ENCODE results near the gene RGS13. TPM values are rescaled to one million over a fixed set of nuclear protein-coding genes. Genes with fewer than 3 reads are reported as not detected.

RGS13 gene
- total and polyA plus RNA-seq, 4 donors = 0.64 to 2.9 (median 1.1) TPM

DNA sequence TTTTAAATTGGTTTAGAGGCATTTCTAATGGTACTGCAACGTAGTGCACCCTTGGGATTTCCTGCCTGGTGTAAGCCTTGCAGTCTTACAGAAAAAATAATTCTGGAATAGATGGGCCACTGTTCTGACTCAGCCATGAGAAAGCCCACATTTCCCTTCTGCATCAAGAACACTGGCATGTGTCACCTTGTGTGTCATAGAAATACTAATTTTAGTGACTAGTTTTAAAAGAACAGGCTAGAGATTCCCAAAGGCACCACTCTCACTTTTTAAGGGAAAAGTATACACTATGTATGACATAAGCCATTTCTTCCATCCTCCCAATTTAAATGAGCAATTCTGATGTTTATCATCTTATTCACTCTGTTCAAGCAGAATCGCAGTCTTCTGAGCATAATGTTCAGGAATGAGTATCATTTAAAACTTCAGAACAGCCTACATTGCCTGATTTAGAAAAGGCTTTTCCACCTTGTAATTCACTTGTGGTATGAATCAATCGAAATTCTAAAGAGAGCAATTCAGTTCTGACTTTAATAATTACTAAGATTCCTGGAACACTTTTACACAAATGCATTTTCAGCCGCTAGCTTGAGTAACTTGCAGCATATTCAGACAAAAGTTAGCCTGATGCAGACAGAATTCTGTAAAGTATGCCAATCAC, 18.8 kb downstream of the RGS13 start:
- no peak for ATAC-seq (ENCODE audit: low FRiP score)
- intact Hi-C loops (cut with DNase I) = no loop called here

DNA sequence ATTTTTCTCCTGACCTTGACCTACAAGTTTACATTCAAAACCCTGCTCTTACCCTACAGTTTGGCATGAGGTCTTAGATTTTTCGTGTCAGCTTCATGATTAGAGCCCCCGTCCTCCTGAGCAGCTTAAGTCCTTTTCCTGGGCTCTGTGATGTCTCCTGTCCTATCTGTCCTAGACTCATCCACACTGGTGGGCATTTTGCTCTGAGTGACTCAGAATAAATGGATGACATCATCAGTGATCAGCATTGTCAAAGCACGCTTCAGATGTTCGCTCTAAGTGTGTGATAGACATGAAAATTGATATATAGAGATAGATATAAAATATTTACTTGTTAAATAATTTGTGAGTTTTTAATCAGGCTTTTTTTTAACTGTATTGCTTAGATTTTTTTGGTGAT, 21.8 kb downstream of the RGS13 start:
- Histone ChIP-seq H3K36me3 (ENCODE audit: control insufficient read depth in 1 of 2, insufficient read depth in 2 of 2, low read length in 1 of 2) (no peaks in the 10 kb centered on the region), H3K4me3 (ENCODE audit: low read length in 2 of 2) (no peak overlapping the region), H3K4me1 (ENCODE audit: control insufficient read depth in 1 of 2, insufficient read depth in 2 of 2, low read length in 2 of 2) (no peaks in the 10 kb centered on the region), H3K27ac (ENCODE audit: low read depth in 1 of 2, low read length in 2 of 2) (no peak overlapping the region), H3K27me3 (ENCODE audit: control insufficient read depth in 1 of 2, insufficient read depth in 2 of 2, low read length in 1 of 2) (no peaks in the 10 kb centered on the region), H3K9me3 (ENCODE audit: control insufficient read depth, low read length) (no peaks in the 10 kb centered on the region)
- no peak for ATAC-seq (ENCODE audit: low FRiP score)
- 76 to 77% methylated on average over 4 of the region's 4 CpGs for WGBS, 2 donors
- no peak for DNase-seq
- intact Hi-C loops (cut with DNase I) = no loop called here

More for the DNA sequence above, 18.8 kb downstream of the RGS13 start:
- WGBS, 2 donors = 48 to 52% methylated on average over 4 of the region's 4 CpGs
- Histone ChIP-seq H3K9me3 (ENCODE audit: control insufficient read depth, low read length) (no peaks in the 10 kb centered on the region), H3K27me3 (ENCODE audit: control insufficient read depth in 1 of 2, insufficient read depth in 2 of 2, low read length in 1 of 2) (no peaks in the 10 kb centered on the region), H3K36me3 (ENCODE audit: control insufficient read depth in 1 of 2, insufficient read depth in 2 of 2, low read length in 1 of 2) (peaks cover 0 to 2% of the 10 kb centered on the region in 2 donors), H3K27ac (ENCODE audit: low read depth in 1 of 2, low read length in 2 of 2) (no peak overlapping the region), H3K4me3 (ENCODE audit: low read length in 2 of 2) (no peak overlapping the region), H3K4me1 (ENCODE audit: control insufficient read depth in 1 of 2, insufficient read depth in 2 of 2, low read length in 2 of 2) (no peaks in the 10 kb centered on the region)
- DNase-seq = no peak

DNA sequence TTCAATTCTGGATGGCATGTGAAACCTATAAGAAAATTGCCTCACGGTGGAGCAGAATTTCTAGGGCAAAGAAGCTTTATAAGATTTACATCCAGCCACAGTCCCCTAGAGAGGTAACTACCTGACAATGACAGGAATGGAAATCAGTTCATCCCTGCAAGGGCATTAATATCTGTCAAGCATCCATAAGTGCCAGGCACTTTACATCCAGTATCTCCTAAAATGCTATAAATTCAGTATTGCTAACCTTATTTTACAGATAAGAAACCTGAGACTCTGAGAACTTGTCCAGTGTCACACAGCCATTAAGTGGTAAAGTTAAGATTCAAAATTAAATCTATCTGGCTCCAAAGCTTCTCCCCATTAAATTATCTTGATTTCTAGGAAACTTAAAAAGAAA, 22.3 kb downstream of the RGS13 start:
- Histone ChIP-seq H3K9me3 (ENCODE audit: control insufficient read depth, low read length) (no peaks in the 10 kb centered on the region), H3K4me3 (ENCODE audit: low read length in 2 of 2) (no peak overlapping the region), H3K27ac (ENCODE audit: low read depth in 1 of 2, low read length in 2 of 2) (no peak overlapping the region), H3K36me3 (ENCODE audit: control insufficient read depth in 1 of 2, insufficient read depth in 2 of 2, low read length in 1 of 2) (no peaks in the 10 kb centered on the region), H3K27me3 (ENCODE audit: control insufficient read depth in 1 of 2, insufficient read depth in 2 of 2, low read length in 1 of 2) (no peaks in the 10 kb centered on the region), H3K4me1 (ENCODE audit: control insufficient read depth in 1 of 2, insufficient read depth in 2 of 2, low read length in 2 of 2) (no peaks in the 10 kb centered on the region)
- 88 to 89% methylated on average over 1 of the region's 1 CpG for whole genome bisulfite sequencing, 2 donors
- DNase-seq (no peak), ATAC-seq (ENCODE audit: low FRiP score) (no peak)
- intact Hi-C loops (cut with DNase I) = no loop called here

DNA sequence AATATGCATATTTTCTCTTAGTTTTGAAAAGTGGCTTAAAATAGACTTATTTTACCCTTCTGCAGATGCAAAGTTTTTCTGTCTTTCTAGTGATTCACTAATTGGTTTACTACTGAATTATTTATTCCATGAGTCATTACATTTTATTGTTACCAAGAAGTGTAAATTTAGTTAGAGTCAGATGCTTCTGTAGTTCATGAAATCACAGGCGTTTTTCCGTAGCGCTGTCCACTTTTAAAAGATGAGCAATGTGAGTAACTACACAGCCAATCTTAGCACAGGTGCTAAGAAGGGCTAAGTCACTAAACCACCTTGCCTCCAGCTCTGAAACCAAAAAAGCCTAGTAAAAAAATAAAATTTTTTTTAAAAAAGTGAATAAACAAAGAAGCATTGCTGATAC, 24.7 kb downstream of the RGS13 start:
- no peak for ATAC-seq (ENCODE audit: low FRiP score)
- H3K4me1 ChIP-seq (ENCODE audit: control insufficient read depth in 1 of 2, insufficient read depth in 2 of 2, low read length in 2 of 2) = no peaks in the 10 kb centered on the region
- H3K27me3 ChIP-seq (ENCODE audit: control insufficient read depth in 1 of 2, insufficient read depth in 2 of 2, low read length in 1 of 2) = no peaks in the 10 kb centered on the region
- DNase-seq = no peak
- H3K27ac ChIP-seq (ENCODE audit: low read depth in 1 of 2, low read length in 2 of 2) = no peak overlapping the region
- H3K9me3 ChIP-seq (ENCODE audit: control insufficient read depth, low read length) = no peaks in the 10 kb centered on the region
- no peak overlapping the region for H3K4me3 ChIP-seq (ENCODE audit: low read length in 2 of 2)
- intact Hi-C loops (cut with DNase I) = no loop called here
- 89 to 94% methylated on average over 3 of the region's 3 CpGs for WGBS, 2 donors
- H3K36me3 ChIP-seq (ENCODE audit: control insufficient read depth in 1 of 2, insufficient read depth in 2 of 2, low read length in 1 of 2) = no peaks in the 10 kb centered on the region

DNA sequence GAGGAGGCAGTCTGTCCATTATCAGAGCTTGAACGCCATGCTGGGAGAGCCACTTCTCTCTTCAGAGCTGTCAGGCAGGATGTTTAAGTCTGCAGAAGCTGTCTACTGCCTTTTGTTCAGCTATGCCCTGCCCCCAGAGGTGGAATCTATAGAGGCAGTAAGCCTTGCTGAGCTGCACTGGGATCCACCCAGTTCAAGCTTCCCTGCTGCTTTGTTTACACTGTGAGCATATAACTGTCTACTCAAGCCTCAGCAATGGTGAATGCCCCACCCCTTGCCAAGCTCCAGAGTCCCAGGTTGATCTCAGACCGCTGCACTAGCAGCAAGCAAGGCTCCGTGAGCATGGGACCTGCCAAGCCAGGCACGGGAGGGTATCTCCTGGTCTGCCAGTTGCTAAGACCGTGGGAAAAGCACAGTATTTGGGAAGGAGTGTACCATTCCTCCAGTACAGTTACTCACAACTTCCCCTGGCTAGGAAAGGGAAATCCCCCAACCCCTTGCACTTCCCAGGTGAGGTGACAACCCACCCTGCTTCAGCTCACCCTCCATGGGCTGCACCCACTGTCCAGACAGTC, 32.5 kb downstream of the RGS13 start:
- H3K9me3 ChIP-seq (ENCODE audit: control insufficient read depth, low read length) = no peaks in the 10 kb centered on the region
- H3K4me3 ChIP-seq (ENCODE audit: low read length in 2 of 2) = no peak overlapping the region
- ATAC-seq (ENCODE audit: low FRiP score) = no peak
- H3K36me3 ChIP-seq (ENCODE audit: control insufficient read depth in 1 of 2, insufficient read depth in 2 of 2, low read length in 1 of 2) = no peaks in the 10 kb centered on the region
- no peaks in the 10 kb centered on the region for H3K4me1 ChIP-seq (ENCODE audit: control insufficient read depth in 1 of 2, insufficient read depth in 2 of 2, low read length in 2 of 2)
- H3K27me3 ChIP-seq (ENCODE audit: control insufficient read depth in 1 of 2, insufficient read depth in 2 of 2, low read length in 1 of 2) = no peaks in the 10 kb centered on the region
- 82 to 86% methylated on average over 5 of the region's 5 CpGs for WGBS, 2 donors
- no peak overlapping the region for H3K27ac ChIP-seq (ENCODE audit: low read depth in 1 of 2, low read length in 2 of 2)
- DNase-seq = no peak
- intact Hi-C loops (cut with DNase I) = no loop called here

DNA sequence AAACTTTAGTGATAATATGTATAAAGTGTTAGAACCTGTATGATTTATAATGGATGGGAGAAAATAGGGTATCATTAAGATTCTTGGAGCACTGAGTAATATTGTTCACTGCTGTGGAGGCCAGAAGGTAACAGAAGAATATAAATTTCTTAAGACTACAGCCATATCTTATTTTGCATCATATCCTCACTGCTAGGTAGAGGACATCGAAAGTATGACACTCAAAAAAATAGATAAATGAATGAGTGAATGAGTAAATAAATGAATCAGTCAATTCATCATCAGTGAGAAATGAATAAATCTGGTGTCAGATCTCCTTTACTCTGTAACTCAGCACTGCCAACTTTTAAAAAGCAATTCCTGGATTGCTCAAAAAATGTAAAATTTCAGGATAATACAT, 33.2 kb downstream of the RGS13 start:
- intact Hi-C loops (cut with DNase I) = no loop called here
- Histone ChIP-seq H3K9me3 (ENCODE audit: control insufficient read depth, low read length) (no peaks in the 10 kb centered on the region), H3K27ac (ENCODE audit: low read depth in 1 of 2, low read length in 2 of 2) (no peak overlapping the region), H3K36me3 (ENCODE audit: control insufficient read depth in 1 of 2, insufficient read depth in 2 of 2, low read length in 1 of 2) (no peaks in the 10 kb centered on the region), H3K4me1 (ENCODE audit: control insufficient read depth in 1 of 2, insufficient read depth in 2 of 2, low read length in 2 of 2) (no peaks in the 10 kb centered on the region), H3K27me3 (ENCODE audit: control insufficient read depth in 1 of 2, insufficient read depth in 2 of 2, low read length in 1 of 2) (no peaks in the 10 kb centered on the region), H3K4me3 (ENCODE audit: low read length in 2 of 2) (no peak overlapping the region)
- ATAC-seq (ENCODE audit: low FRiP score) (no peak), DNase-seq (no peak)
- 78 to 80% methylated on average over 1 of the region's 1 CpG for WGBS, 2 donors

DNA sequence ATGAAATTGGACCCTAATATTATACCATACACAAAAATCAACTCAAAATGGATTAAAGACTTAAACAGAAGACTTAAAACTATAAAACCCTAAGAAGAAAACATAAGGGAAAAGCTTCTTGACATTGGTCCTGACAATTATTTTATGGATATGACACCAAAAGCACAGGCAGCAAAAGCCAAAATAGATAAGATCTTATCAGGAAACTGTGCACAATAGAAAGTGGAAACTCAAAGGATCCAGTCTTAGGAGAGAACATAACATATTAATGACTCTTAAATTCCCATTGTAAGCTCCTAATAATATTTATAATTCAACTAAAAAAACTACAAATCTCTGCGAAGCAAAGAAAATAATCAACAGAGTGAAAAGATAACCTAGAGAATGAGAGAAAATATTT, 39.8 kb downstream of the RGS13 start:
- DNase-seq (no peak), ATAC-seq (ENCODE audit: low FRiP score) (no peak)
- Histone ChIP-seq H3K4me1 (ENCODE audit: control insufficient read depth in 1 of 2, insufficient read depth in 2 of 2, low read length in 2 of 2) (no peaks in the 10 kb centered on the region), H3K36me3 (ENCODE audit: control insufficient read depth in 1 of 2, insufficient read depth in 2 of 2, low read length in 1 of 2) (no peaks in the 10 kb centered on the region), H3K4me3 (ENCODE audit: low read length in 2 of 2) (no peak overlapping the region), H3K9me3 (ENCODE audit: control insufficient read depth, low read length) (no peaks in the 10 kb centered on the region), H3K27me3 (ENCODE audit: control insufficient read depth in 1 of 2, insufficient read depth in 2 of 2, low read length in 1 of 2) (no peaks in the 10 kb centered on the region), H3K27ac (ENCODE audit: low read depth in 1 of 2, low read length in 2 of 2) (no peak overlapping the region)
- WGBS, 2 donors = 18 to 33% methylated on average over 1 of the region's 1 CpG
- intact Hi-C loops (cut with DNase I) = no loop called here

DNA sequence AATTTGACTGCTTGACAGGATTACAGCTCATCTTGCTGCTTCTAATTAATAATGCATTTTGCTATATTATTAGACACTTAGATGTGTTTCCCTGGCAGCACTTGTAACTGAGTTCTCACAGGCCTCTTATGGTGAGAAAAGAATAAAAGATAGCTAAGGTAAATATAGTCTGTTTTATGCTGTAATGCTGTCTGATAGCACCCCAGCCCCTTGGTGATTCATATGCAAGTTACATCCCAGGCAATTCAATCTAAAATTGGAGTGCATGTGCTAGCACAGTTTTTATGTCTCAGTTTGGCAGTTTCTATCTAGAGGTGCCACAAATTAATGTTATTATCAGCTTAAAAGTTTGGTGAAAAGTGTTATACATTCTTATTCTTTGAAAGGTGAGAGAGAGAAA, 42.2 kb downstream of the RGS13 start:
- H3K4me3 ChIP-seq (ENCODE audit: low read length in 2 of 2) = no peak overlapping the region
- no peaks in the 10 kb centered on the region for H3K27me3 ChIP-seq (ENCODE audit: control insufficient read depth in 1 of 2, insufficient read depth in 2 of 2, low read length in 1 of 2)
- H3K9me3 ChIP-seq (ENCODE audit: control insufficient read depth, low read length) = no peaks in the 10 kb centered on the region
- H3K36me3 ChIP-seq (ENCODE audit: control insufficient read depth in 1 of 2, insufficient read depth in 2 of 2, low read length in 1 of 2) = no peaks in the 10 kb centered on the region
- ATAC-seq (ENCODE audit: low FRiP score) (no peak), DNase-seq (no peak)
- H3K4me1 ChIP-seq (ENCODE audit: control insufficient read depth in 1 of 2, insufficient read depth in 2 of 2, low read length in 2 of 2) = no peaks in the 10 kb centered on the region
- intact Hi-C loops (cut with DNase I) = no loop called here
- H3K27ac ChIP-seq (ENCODE audit: low read depth in 1 of 2, low read length in 2 of 2) = no peak overlapping the region

DNA sequence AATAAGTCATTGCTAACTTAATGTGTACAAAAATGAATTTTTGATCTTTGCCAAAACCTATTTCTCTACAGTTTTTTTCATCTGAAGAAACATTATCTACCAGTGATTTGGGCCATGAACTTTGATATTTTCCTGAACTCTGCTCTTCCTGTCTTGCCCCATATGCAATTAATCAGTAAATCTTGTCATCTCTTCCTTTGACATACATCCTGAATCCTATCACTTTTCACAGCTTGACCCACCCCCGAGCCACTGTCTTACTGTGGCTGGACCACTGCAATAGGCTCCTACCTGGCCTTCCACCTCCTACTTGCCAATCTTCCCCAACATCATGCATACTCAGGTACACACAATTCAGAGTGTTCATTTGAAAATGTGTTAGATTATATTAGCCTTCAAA, 46.4 kb downstream of the RGS13 start:
- ATAC-seq (ENCODE audit: low FRiP score) = no peak
- intact Hi-C loops (cut with DNase I) = no loop called here
- H3K36me3 ChIP-seq (ENCODE audit: control insufficient read depth in 1 of 2, insufficient read depth in 2 of 2, low read length in 1 of 2) = no peaks in the 10 kb centered on the region
- H3K4me1 ChIP-seq (ENCODE audit: control insufficient read depth in 1 of 2, insufficient read depth in 2 of 2, low read length in 2 of 2) = no peaks in the 10 kb centered on the region
- H3K9me3 ChIP-seq (ENCODE audit: control insufficient read depth, low read length) = no peaks in the 10 kb centered on the region
- H3K4me3 ChIP-seq (ENCODE audit: low read length in 2 of 2) = no peak overlapping the region
- WGBS, 2 donors = 82 to 87% methylated on average over 1 of the region's 1 CpG
- no peaks in the 10 kb centered on the region for H3K27me3 ChIP-seq (ENCODE audit: control insufficient read depth in 1 of 2, insufficient read depth in 2 of 2, low read length in 1 of 2)
- DNase-seq = no peak
- H3K27ac ChIP-seq (ENCODE audit: low read depth in 1 of 2, low read length in 2 of 2) = no peak overlapping the region
